GM21526 (cell line): ENCODE results near the gene TMEM54.

Experiments
- ATAC-seq: cut with Tn5 transposase; IDR thresholded peaks from one replicate; pipeline ENCODE4 v1.9.1; 2021; ENCODE audit warnings: moderate library complexity; ENCODE audit not compliant: unreplicated experiment, low FRiP score

TMEM54 gene

GRCh38 chr1:32883338-32884031, 17.7 kb downstream of the TMEM54 start:
- no peak for ATAC-seq

GRCh38 chr1:32881871-32882850, 19.0 kb downstream of the TMEM54 start:
- ATAC-seq = no peak

- no peak for ATAC-seq
Observed at GRCh38 chr1:32881291-32881690, 19.9 kb downstream of the TMEM54 start.

- ATAC-seq = no peak
Observed at GRCh38 chr1:32878637-32879041, 22.6 kb downstream of the TMEM54 start.

- ATAC-seq = no peak
Observed at GRCh38 chr1:32878183-32878582, 23.0 kb downstream of the TMEM54 start.

- no peak for ATAC-seq
Observed at GRCh38 chr1:32877211-32878110, 23.7 kb downstream of the TMEM54 start.

GRCh38 chr1:32876341-32877210, 24.6 kb downstream of the TMEM54 start:
- ATAC-seq = no peak

GRCh38 chr1:32874860-32875752, 26.1 kb downstream of the TMEM54 start:
- ATAC-seq = no peak

- no peak for ATAC-seq
Observed at GRCh38 chr1:32873484-32873883, 27.7 kb downstream of the TMEM54 start.

GRCh38 chr1:32872192-32872460, 29.1 kb downstream of the TMEM54 start:
- no peak for ATAC-seq

- no peak for ATAC-seq
Observed at GRCh38 chr1:32871364-32872191, 29.6 kb downstream of the TMEM54 start.

GRCh38 chr1:32870615-32871363, 30.4 kb downstream of the TMEM54 start, which contains the start of gene FNDC5:
Gene FNDC5 (minus strand): TSS chr1:32870912.
- no peak for ATAC-seq

- ATAC-seq = no peak
Observed at GRCh38 chr1:32869923-32870614, 31.1 kb downstream of the TMEM54 start.

- no peak for ATAC-seq
Observed at GRCh38 chr1:32868806-32869455, 32.3 kb downstream of the TMEM54 start.

- ATAC-seq = no peak
Observed at GRCh38 chr1:32868085-32868484, 33.1 kb downstream of the TMEM54 start.

- ATAC-seq = no peak
Observed at GRCh38 chr1:32867671-32868070, 33.5 kb downstream of the TMEM54 start.
